ENCODE data around the gene EGFLAM. TPM values are rescaled to one million over a fixed set of nuclear protein-coding genes. Genes with fewer than 3 reads are reported as not detected.

EGFLAM gene
- total RNA-seq, 1 experiment from 2014 or later = 45.4 TPM

DNA sequence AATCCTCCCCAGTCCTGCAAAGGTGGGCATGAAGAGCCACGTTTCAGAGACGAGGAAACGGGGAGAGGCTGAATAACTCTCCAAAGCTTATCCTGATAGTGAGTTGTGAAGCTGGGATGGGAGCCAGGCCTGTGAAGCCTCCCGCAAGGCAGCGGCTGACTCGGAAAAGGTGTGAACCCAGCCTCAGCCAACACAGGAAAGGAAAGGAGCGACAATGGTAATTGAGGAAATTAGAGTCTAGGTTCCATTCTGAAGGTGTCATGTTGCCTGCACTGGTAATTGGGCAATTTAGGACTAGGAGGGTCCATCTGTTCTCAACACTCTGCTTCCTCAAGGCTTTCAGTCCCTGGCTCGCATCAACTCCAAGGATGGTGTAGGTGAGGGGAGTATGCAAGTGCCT is 214.6 kb downstream of the EGFLAM start:
- TF ChIP-seq EZH2 (IDR thresholded peaks at IDR 0.05; ENCODE audit: borderline replicate concordance, low read depth, low read length, poor library complexity, severe bottlenecking) = no peak
- TF ChIP-seq, protein P1, sequence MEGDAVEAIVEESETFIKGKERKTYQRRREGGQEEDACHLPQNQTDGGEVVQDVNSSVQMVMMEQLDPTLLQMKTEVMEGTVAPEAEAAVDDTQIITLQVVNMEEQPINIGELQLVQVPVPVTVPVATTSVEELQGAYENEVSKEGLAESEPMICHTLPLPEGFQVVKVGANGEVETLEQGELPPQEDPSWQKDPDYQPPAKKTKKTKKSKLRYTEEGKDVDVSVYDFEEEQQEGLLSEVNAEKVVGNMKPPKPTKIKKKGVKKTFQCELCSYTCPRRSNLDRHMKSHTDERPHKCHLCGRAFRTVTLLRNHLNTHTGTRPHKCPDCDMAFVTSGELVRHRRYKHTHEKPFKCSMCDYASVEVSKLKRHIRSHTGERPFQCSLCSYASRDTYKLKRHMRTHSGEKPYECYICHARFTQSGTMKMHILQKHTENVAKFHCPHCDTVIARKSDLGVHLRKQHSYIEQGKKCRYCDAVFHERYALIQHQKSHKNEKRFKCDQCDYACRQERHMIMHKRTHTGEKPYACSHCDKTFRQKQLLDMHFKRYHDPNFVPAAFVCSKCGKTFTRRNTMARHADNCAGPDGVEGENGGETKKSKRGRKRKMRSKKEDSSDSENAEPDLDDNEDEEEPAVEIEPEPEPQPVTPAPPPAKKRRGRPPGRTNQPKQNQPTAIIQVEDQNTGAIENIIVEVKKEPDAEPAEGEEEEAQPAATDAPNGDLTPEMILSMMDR (conservative IDR thresholded peaks at IDR 0.05; ENCODE audit: low read depth, low read length) = no peak
- Histone ChIP-seq H3K4me1 (ENCODE audit: insufficient read depth, low read length, poor library complexity, severe bottlenecking) (no peaks in the 10 kb centered on the region), H3K9me3 (ENCODE audit: low read depth, low read length, poor library complexity, severe bottlenecking) (no peaks in the 10 kb centered on the region), H3K4me3 (ENCODE audit: low read depth, low read length, poor library complexity, severe bottlenecking) (no peak overlapping the region), H3K27ac (ENCODE audit: low read depth, low read length, poor library complexity, severe bottlenecking) (no peak overlapping the region), H3K27me3 (replicated peaks; ENCODE audit: insufficient read depth, low read depth, low read length, poor library complexity) (no peaks in the 10 kb centered on the region), H3K36me3 (ENCODE audit: insufficient read depth, low read length, poor library complexity, severe bottlenecking) (no peaks in the 10 kb centered on the region)
- DNase-seq (ENCODE audit: low spot score) = no peak
- intact Hi-C loops (cut with micrococcal nuclease; ENCODE audit: unreplicated experiment) = no loop called here
- ChIA-PET POLR2A (ENCODE audit: low non-redundant PET) (no interaction called here), CTCF (no interaction called here)
- BruUV-seq (replicated peaks) = no TSS peak

DNA sequence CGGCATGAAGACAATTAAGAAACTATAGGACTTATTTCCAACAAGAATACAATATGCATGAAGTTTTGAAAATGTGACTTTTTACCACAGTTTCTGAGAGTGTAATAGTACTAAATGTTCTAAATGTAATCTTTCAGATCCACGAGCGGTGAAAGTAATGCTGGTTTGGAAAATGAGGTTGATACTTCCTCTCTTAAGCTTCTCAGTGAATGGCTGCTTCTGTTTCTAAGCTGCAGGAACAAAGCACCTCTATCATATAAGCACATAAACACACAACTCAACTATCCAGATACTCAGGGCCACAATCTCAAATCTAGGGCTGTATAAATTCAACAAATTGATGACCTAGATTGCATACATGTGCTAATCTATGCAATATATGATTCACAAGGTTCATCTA is 219.8 kb downstream of the EGFLAM start:
- intact Hi-C loops (cut with micrococcal nuclease; ENCODE audit: unreplicated experiment) = no loop called here
- H3K9me3 ChIP-seq (ENCODE audit: low read depth, low read length, poor library complexity, severe bottlenecking) = no peaks in the 10 kb centered on the region
- DNase-seq (ENCODE audit: low spot score) = no peak
- ChIA-PET CTCF (no interaction called here), POLR2A (ENCODE audit: low non-redundant PET) (no interaction called here)
- no peaks in the 10 kb centered on the region for H3K4me1 ChIP-seq (ENCODE audit: insufficient read depth, low read length, poor library complexity, severe bottlenecking)
- H3K4me3 ChIP-seq (ENCODE audit: low read depth, low read length, poor library complexity, severe bottlenecking) = no peak overlapping the region
- TF ChIP-seq EZH2 (IDR thresholded peaks at IDR 0.05; ENCODE audit: borderline replicate concordance, low read depth, low read length, poor library complexity, severe bottlenecking) = no peak
- TF ChIP-seq, protein P1 (conservative IDR thresholded peaks at IDR 0.05; ENCODE audit: low read depth, low read length) = no peak
- peaks cover 6% of the 10 kb centered on the region for H3K36me3 ChIP-seq (ENCODE audit: insufficient read depth, low read length, poor library complexity, severe bottlenecking)
- no peak overlapping the region for H3K27ac ChIP-seq (ENCODE audit: low read depth, low read length, poor library complexity, severe bottlenecking)
- H3K27me3 ChIP-seq (replicated peaks; ENCODE audit: insufficient read depth, low read depth, low read length, poor library complexity) = no peaks in the 10 kb centered on the region
- no TSS peak for BruUV-seq (replicated peaks)

DNA sequence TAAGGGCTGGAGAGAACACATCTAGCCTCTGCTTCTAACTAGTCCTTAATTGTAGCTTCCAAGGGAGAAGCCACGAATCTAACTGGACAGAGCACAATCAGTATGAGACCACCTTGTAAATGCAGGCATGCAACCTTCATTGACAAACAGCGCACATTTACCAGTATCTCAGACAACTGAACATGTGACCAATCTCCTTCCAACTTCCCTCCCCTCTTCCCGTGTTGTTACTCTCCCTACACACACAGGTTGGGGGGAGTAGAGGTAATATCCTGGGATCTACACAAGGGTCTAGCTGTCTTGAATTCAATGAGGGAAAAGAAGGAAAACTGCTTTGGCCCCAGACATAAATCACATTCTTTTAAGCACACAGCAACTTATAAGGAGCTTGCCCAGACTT is 220.5 kb downstream of the EGFLAM start:
- CTCF ChIA-PET = no interaction called here
- DNase-seq (ENCODE audit: low spot score) = no peak
- Histone ChIP-seq H3K36me3 (ENCODE audit: insufficient read depth, low read length, poor library complexity, severe bottlenecking) (peaks cover 6% of the 10 kb centered on the region), H3K4me3 (ENCODE audit: low read depth, low read length, poor library complexity, severe bottlenecking) (no peak overlapping the region), H3K27ac (ENCODE audit: low read depth, low read length, poor library complexity, severe bottlenecking) (no peak overlapping the region), H3K4me1 (ENCODE audit: insufficient read depth, low read length, poor library complexity, severe bottlenecking) (no peaks in the 10 kb centered on the region), H3K9me3 (ENCODE audit: low read depth, low read length, poor library complexity, severe bottlenecking) (no peaks in the 10 kb centered on the region), H3K27me3 (replicated peaks; ENCODE audit: insufficient read depth, low read depth, low read length, poor library complexity) (no peaks in the 10 kb centered on the region)
- POLR2A ChIA-PET (ENCODE audit: low non-redundant PET) = no interaction called here
- BruUV-seq (replicated peaks) = no TSS peak
- TF ChIP-seq, protein P1 (conservative IDR thresholded peaks at IDR 0.05; ENCODE audit: low read depth, low read length) = no peak
- TF ChIP-seq EZH2 (IDR thresholded peaks at IDR 0.05; ENCODE audit: borderline replicate concordance, low read depth, low read length, poor library complexity, severe bottlenecking) = no peak
- intact Hi-C loops (cut with micrococcal nuclease; ENCODE audit: unreplicated experiment) = no loop called here
